Brain microvascular endothelial cell (primary cell): ENCODE measurements around the gene TTC32.

ENCODE experiments used
- DNase-seq: peaks from one replicate; pipeline ENCODE4 v3.0.0-alpha.2; 2020
- H3K27ac ChIP-seq: fragments of 250-450 bp; sonication (Bioruptor Pico); 2 replicates; pipeline ENCODE4 v1.5.1; 2020; ENCODE audit warnings: mild to moderate bottlenecking, moderate library complexity
- H3K27me3 ChIP-seq: fragments of 250-450 bp; sonication (Bioruptor Pico); replicated peaks from 2 replicates; pipeline ENCODE4 v1.5.1; 2020; ENCODE audit warnings: mild to moderate bottlenecking
- H3K36me3 ChIP-seq: fragments of 250-450 bp; sonication (Bioruptor Pico); replicated peaks from 2 replicates; pipeline ENCODE4 v1.5.1; 2020; ENCODE audit warnings: mild to moderate bottlenecking
- H3K4me3 ChIP-seq: 2 replicates; pipeline ENCODE4 v1.5.1; 2011; ENCODE audit warnings: low read depth, mild to moderate bottlenecking, control low read depth, low read length, moderate library complexity
- in situ Hi-C: cut with HindIII; loops from 2 replicates; pipeline ENCODE4 v1.10.0; 2017; ENCODE audit warnings: low sequenced_read_pairs, low pct_ligation_motif_present
- TF ChIP-seq, protein P1 (sequence below): IDR thresholded peaks from 2 replicates; pipeline ENCODE4 v1.5.1; 2011; ENCODE audit warnings: low read depth, mild to moderate bottlenecking, moderate library complexity, low read length, control low read depth, inconsistent platforms; ENCODE audit errors: missing control alignments

TTC32 gene

GRCh38 chr2:19899985-19900930 lies 1.5 kb downstream of the TTC32 start:
- TF ChIP-seq, protein P1, sequence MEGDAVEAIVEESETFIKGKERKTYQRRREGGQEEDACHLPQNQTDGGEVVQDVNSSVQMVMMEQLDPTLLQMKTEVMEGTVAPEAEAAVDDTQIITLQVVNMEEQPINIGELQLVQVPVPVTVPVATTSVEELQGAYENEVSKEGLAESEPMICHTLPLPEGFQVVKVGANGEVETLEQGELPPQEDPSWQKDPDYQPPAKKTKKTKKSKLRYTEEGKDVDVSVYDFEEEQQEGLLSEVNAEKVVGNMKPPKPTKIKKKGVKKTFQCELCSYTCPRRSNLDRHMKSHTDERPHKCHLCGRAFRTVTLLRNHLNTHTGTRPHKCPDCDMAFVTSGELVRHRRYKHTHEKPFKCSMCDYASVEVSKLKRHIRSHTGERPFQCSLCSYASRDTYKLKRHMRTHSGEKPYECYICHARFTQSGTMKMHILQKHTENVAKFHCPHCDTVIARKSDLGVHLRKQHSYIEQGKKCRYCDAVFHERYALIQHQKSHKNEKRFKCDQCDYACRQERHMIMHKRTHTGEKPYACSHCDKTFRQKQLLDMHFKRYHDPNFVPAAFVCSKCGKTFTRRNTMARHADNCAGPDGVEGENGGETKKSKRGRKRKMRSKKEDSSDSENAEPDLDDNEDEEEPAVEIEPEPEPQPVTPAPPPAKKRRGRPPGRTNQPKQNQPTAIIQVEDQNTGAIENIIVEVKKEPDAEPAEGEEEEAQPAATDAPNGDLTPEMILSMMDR, result no peak
- Histone ChIP-seq H3K4me3 (peak overlapping the region; percentile 90), H3K27ac (peak overlapping the region; percentile 92), H3K36me3 (no peaks in the 10 kb centered on the region), H3K27me3 (no peaks in the 10 kb centered on the region)
- DNase-seq, result no peak
- in situ Hi-C loops, result no loop called here

GRCh38 chr2:19898592-19899329 lies 3.0 kb downstream of the TTC32 start:
- Histone ChIP-seq H3K27ac (no peak overlapping the region), H3K36me3 (no peaks in the 10 kb centered on the region), H3K27me3 (no peaks in the 10 kb centered on the region), H3K4me3 (no peak overlapping the region)
- in situ Hi-C loops, result no loop called here
- DNase-seq, result no peak
- TF ChIP-seq, protein P1, result no peak

DNA sequence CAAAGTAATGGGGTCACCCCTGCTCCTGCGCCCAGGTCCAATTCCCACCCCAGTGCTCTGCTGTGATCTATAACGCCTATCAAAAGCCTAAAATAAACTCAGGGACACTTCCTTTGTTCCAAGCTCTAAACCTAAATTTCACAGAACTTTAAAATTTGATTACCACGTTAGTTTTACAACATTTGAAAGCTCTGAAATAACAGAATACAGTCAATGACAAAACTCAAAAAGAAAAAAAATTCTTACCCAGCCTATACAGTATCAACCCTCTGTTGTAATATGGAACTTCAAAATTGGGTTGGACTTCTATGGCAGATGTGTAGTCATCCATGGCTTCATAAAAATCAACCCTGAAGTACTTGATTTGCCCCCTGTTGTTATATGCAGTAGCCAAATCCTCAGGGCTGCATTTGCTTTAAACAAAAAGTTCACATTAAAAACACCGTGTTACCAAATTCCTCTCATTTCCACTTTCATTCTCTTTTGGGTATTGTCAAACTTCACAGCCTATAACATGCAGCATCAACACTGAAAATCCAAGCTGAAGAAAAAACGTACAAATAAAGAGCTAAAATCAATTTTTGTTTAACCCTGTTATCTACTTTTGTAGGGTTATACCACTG lies 4.0 kb downstream of the TTC32 start:
- no peak for DNase-seq
- no peak overlapping the region for H3K27ac ChIP-seq
- in situ Hi-C loops, result no loop called here
- TF ChIP-seq, protein P1, result no peak
- H3K27me3 ChIP-seq, result no peaks in the 10 kb centered on the region
- H3K36me3 ChIP-seq, result no peaks in the 10 kb centered on the region
- H3K4me3 ChIP-seq, result no peak overlapping the region

DNA sequence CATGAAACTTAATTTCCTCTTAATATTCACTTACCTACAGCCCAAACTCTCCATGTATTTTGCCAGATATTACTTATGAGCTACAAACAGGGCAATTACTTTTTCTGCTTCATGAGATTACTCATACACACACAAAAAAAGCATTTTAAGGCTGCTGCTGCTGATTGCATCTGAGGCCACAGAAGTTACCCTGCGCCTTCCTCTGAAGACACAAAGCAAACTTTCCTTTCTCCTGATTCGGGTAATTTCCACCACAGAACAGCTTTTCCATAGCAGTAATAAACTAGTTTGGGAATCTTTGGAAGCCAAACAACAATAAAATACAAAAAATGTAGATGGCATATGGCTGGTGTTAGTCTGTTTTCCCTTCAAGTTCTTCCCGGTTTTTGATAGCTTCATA lies 6.2 kb downstream of the TTC32 start:
- H3K27me3 ChIP-seq, result no peaks in the 10 kb centered on the region
- DNase-seq, result no peak
- in situ Hi-C loops, result no loop called here
- TF ChIP-seq, protein P1, result no peak
- no peak overlapping the region for H3K27ac ChIP-seq
- no peak overlapping the region for H3K4me3 ChIP-seq
- no peaks in the 10 kb centered on the region for H3K36me3 ChIP-seq

- TF ChIP-seq, protein P1, result no peak
- no peak overlapping the region for H3K27ac ChIP-seq
- H3K4me3 ChIP-seq, result no peak overlapping the region
- H3K36me3 ChIP-seq, result no peaks in the 10 kb centered on the region
- no peaks in the 10 kb centered on the region for H3K27me3 ChIP-seq
- DNase-seq, result no peak
- in situ Hi-C loops, result no loop called here
Measured at GRCh38 chr2:19894134-19894792, 7.5 kb downstream of the TTC32 start.
